Naive thymus-derived CD8-positive, alpha-beta T cell (primary cell): Measurements from ENCODE around the gene LHFPL6. TPM values are rescaled to one million over a fixed set of nuclear protein-coding genes. Genes with fewer than 3 reads are reported as not detected.

ENCODE experiments used
- ATAC-seq, 2 donors: fragments of 150-1000 bp; cut with Tn5 transposase in 1 of 2; sonication (Bioruptor Pico), chemical (Tn5 transposase) in 1 of 2; 1 replicate in 1 of 2; 2 replicates in 1 of 2; pipeline ENCODE4 v1.10.0; 2021; ENCODE audit warnings: mild to moderate bottlenecking in 2 of 2, moderate library complexity in 2 of 2
- POLR2A ChIA-PET: fragments of 350-600 bp; sonication (Branson Sonifier 250); formaldehyde crosslinking; loops from one replicate; lab custom pipeline; 2021; ENCODE audit warnings: antibody characterized with exemption; lab: Charles Lee
- DNase-seq, 10 donors: peaks; one replicate each; pipeline versions ENCODE4 v3.0.0 to v3.0.0-alpha.2; 2020 to 2022
- H3K27ac Mint-ChIP-seq, 10 donors: one replicate each; pipeline ENCODE4 v1.8.0; 2020 to 2022; ENCODE audit warnings: mild to moderate bottlenecking in 10 of 10, mixed read lengths in 10 of 10, moderate library complexity in 4 of 10, inconsistent platforms in 1 of 10
- H3K27me3 Mint-ChIP-seq, 5 donors: one replicate each; pipeline ENCODE4 v1.8.0; 2021 to 2022; ENCODE audit warnings: mixed read lengths in 5 of 5
- H3K36me3 Mint-ChIP-seq, 3 donors: one replicate each; pipeline ENCODE4 v1.8.0; 2020 to 2022; ENCODE audit warnings: mixed read lengths in 3 of 3, mild to moderate bottlenecking in 2 of 3, inconsistent platforms in 1 of 3
- H3K4me1 Mint-ChIP-seq, 4 donors: one replicate each; pipeline ENCODE4 v1.8.0; 2021 to 2022; ENCODE audit warnings: mixed read lengths in 4 of 4
- H3K4me3 Mint-ChIP-seq, 10 donors: one replicate each; pipeline ENCODE4 v1.8.0; 2020 to 2022; ENCODE audit warnings: mild to moderate bottlenecking in 10 of 10, mixed read lengths in 10 of 10, moderate library complexity in 6 of 10, inconsistent platforms in 1 of 10
- H3K9me3 Mint-ChIP-seq, 9 donors: one replicate each; pipeline ENCODE4 v1.8.0; 2020 to 2022; ENCODE audit warnings: mixed read lengths in 9 of 9, mild to moderate bottlenecking in 3 of 9, inconsistent platforms in 1 of 9, moderate library complexity in 1 of 9
- polyA plus RNA-seq, 3 donors: library from polyadenylated mRNA; unstranded; fragments of 300-500 nt; fragmentation: Illumina TruSeq; gene quantifications; one replicate each; pipeline ENCODE4 v1.2.3, GENCODE V29; 2021
- total RNA-seq, 8 experiments: library from RNA in 2 of 8; stranded (reverse) in 2 of 8; gene quantifications; one replicate each; pipeline ENCODE4 v1.2.3 and lab custom pipeline; 2021 to 2026

The LHFPL6 gene
- total and polyA plus RNA-seq, 5 experiments from 2014 or later: not detected

- Mint-ChIP-seq H3K27ac (no peak overlapping the region), H3K4me1 (no peaks in the 10 kb centered on the region), H3K36me3 (no peaks in the 10 kb centered on the region), H3K27me3 (peaks cover 0 to 6% (median 4%) of the 10 kb centered on the region in 5 donors), H3K9me3 (peaks cover 0 to 4% (median 0%) of the 10 kb centered on the region in 9 donors), H3K4me3 (no peak overlapping the region)
- POLR2A ChIA-PET: no interaction called here
- ATAC-seq: no peak
- DNase-seq: no peak
Observed at GRCh38 chr13:39397226-39397895, 205.6 kb downstream of the LHFPL6 start.

- no peak for DNase-seq
- no peak for ATAC-seq
- H3K4me3 Mint-ChIP-seq: no peak overlapping the region
- H3K27me3 Mint-ChIP-seq: peaks cover 0 to 6% (median 3%) of the 10 kb centered on the region in 5 donors
- no peaks in the 10 kb centered on the region for H3K36me3 Mint-ChIP-seq
- POLR2A ChIA-PET: no interaction called here
- H3K9me3 Mint-ChIP-seq: no peaks in the 10 kb centered on the region
- no peaks in the 10 kb centered on the region for H3K4me1 Mint-ChIP-seq
- H3K27ac Mint-ChIP-seq: no peak overlapping the region
Observed at GRCh38 chr13:39394796-39395678, 208.0 kb downstream of the LHFPL6 start.

- Mint-ChIP-seq H3K4me3 (no peak overlapping the region), H3K27ac (no peak overlapping the region), H3K27me3 (peaks cover 0 to 6% (median 4%) of the 10 kb centered on the region in 5 donors), H3K4me1 (no peaks in the 10 kb centered on the region), H3K9me3 (no peaks in the 10 kb centered on the region), H3K36me3 (no peaks in the 10 kb centered on the region)
- POLR2A ChIA-PET: no interaction called here
- ATAC-seq (no peak), DNase-seq (no peak)
Observed at GRCh38 chr13:39391761-39392160, 211.2 kb downstream of the LHFPL6 start.

GRCh38 chr13:39389013-39389412 lies 214.0 kb downstream of the LHFPL6 start:
- Mint-ChIP-seq H3K27me3 (peaks cover 0 to 6% (median 3%) of the 10 kb centered on the region in 5 donors), H3K36me3 (no peaks in the 10 kb centered on the region), H3K9me3 (no peaks in the 10 kb centered on the region), H3K4me3 (no peak overlapping the region), H3K4me1 (no peaks in the 10 kb centered on the region), H3K27ac (no peak overlapping the region)
- POLR2A ChIA-PET: no interaction called here
- DNase-seq (no peak), ATAC-seq (no peak)

GRCh38 chr13:39385621-39386231 lies 217.3 kb downstream of the LHFPL6 start:
- ATAC-seq: no peak
- peaks cover 0 to 6% (median 5%) of the 10 kb centered on the region in 5 donors for H3K27me3 Mint-ChIP-seq
- H3K4me3 Mint-ChIP-seq: no peak overlapping the region
- H3K27ac Mint-ChIP-seq: no peak overlapping the region
- no peaks in the 10 kb centered on the region for H3K4me1 Mint-ChIP-seq
- no peaks in the 10 kb centered on the region for H3K36me3 Mint-ChIP-seq
- POLR2A ChIA-PET: no interaction called here
- DNase-seq: no peak
- no peaks in the 10 kb centered on the region for H3K9me3 Mint-ChIP-seq

- peaks cover 0 to 6% (median 5%) of the 10 kb centered on the region in 5 donors for H3K27me3 Mint-ChIP-seq
- H3K36me3 Mint-ChIP-seq: no peaks in the 10 kb centered on the region
- H3K27ac Mint-ChIP-seq: no peak overlapping the region
- H3K4me1 Mint-ChIP-seq: no peaks in the 10 kb centered on the region
- ATAC-seq (no peak), DNase-seq (no peak)
- POLR2A ChIA-PET: no interaction called here
- no peak overlapping the region for H3K4me3 Mint-ChIP-seq
- H3K9me3 Mint-ChIP-seq: no peaks in the 10 kb centered on the region
Observed at GRCh38 chr13:39385154-39385553, 217.8 kb downstream of the LHFPL6 start.

- Mint-ChIP-seq H3K4me3 (no peak overlapping the region), H3K9me3 (no peaks in the 10 kb centered on the region), H3K27me3 (peaks cover 0 to 19% (median 3%) of the 10 kb centered on the region in 5 donors), H3K4me1 (no peaks in the 10 kb centered on the region), H3K36me3 (no peaks in the 10 kb centered on the region), H3K27ac (peak overlapping the region in 1 of 10 donors; percentile 57)
- DNase-seq (no peak), ATAC-seq (no peak)
- POLR2A ChIA-PET: no interaction called here
Observed at GRCh38 chr13:39381456-39381855, 221.5 kb downstream of the LHFPL6 start.

- no peaks in the 10 kb centered on the region for H3K4me1 Mint-ChIP-seq
- no peaks in the 10 kb centered on the region for H3K9me3 Mint-ChIP-seq
- no peak overlapping the region for H3K4me3 Mint-ChIP-seq
- H3K27ac Mint-ChIP-seq: no peak overlapping the region
- peaks cover 0 to 19% (median 2%) of the 10 kb centered on the region in 5 donors for H3K27me3 Mint-ChIP-seq
- POLR2A ChIA-PET: no interaction called here
- H3K36me3 Mint-ChIP-seq: no peaks in the 10 kb centered on the region
- ATAC-seq (no peak), DNase-seq (no peak)
Observed at GRCh38 chr13:39379667-39380655, 223.0 kb downstream of the LHFPL6 start.

- no peaks in the 10 kb centered on the region for H3K36me3 Mint-ChIP-seq
- H3K27me3 Mint-ChIP-seq: peaks cover 0 to 19% (median 2%) of the 10 kb centered on the region in 5 donors
- DNase-seq: no peak
- no peak overlapping the region for H3K27ac Mint-ChIP-seq
- POLR2A ChIA-PET: no interaction called here
- peaks cover 0 to 1% (median 0%) of the 10 kb centered on the region in 9 donors for H3K9me3 Mint-ChIP-seq
- no peak for ATAC-seq
- no peak overlapping the region for H3K4me3 Mint-ChIP-seq
- H3K4me1 Mint-ChIP-seq: no peaks in the 10 kb centered on the region
Observed at GRCh38 chr13:39379118-39379517, 223.9 kb downstream of the LHFPL6 start.

- DNase-seq (no peak), ATAC-seq (no peak)
- Mint-ChIP-seq H3K4me1 (no peaks in the 10 kb centered on the region), H3K4me3 (no peak overlapping the region), H3K9me3 (peaks cover 0 to 2% (median 0%) of the 10 kb centered on the region in 9 donors), H3K27ac (no peak overlapping the region), H3K36me3 (no peaks in the 10 kb centered on the region), H3K27me3 (peaks cover 0 to 19% (median 2%) of the 10 kb centered on the region in 5 donors)
- POLR2A ChIA-PET: no interaction called here
Observed at GRCh38 chr13:39378306-39378705, 224.7 kb downstream of the LHFPL6 start.

GRCh38 chr13:39377699-39378098 lies 225.3 kb downstream of the LHFPL6 start:
- Mint-ChIP-seq H3K36me3 (no peaks in the 10 kb centered on the region), H3K9me3 (peaks cover 0 to 2% (median 0%) of the 10 kb centered on the region in 9 donors), H3K27me3 (peaks cover 0 to 20% (median 2%) of the 10 kb centered on the region in 5 donors), H3K4me3 (no peak overlapping the region), H3K4me1 (no peaks in the 10 kb centered on the region), H3K27ac (no peak overlapping the region)
- no peak for DNase-seq
- ATAC-seq: no peak
- POLR2A ChIA-PET: no interaction called here

- no peak for DNase-seq
- Mint-ChIP-seq H3K36me3 (no peaks in the 10 kb centered on the region), H3K27me3 (peaks cover 0 to 32% (median 0%) of the 10 kb centered on the region in 5 donors), H3K4me1 (no peaks in the 10 kb centered on the region), H3K27ac (no peak overlapping the region), H3K4me3 (no peak overlapping the region), H3K9me3 (peaks cover 0 to 2% (median 0%) of the 10 kb centered on the region in 9 donors)
- POLR2A ChIA-PET: no interaction called here
- ATAC-seq: no peak
Observed at GRCh38 chr13:39376076-39376475, 226.9 kb downstream of the LHFPL6 start.
